ENCODE measurements around the gene TSPEAR.

Gene TSPEAR

DNA sequence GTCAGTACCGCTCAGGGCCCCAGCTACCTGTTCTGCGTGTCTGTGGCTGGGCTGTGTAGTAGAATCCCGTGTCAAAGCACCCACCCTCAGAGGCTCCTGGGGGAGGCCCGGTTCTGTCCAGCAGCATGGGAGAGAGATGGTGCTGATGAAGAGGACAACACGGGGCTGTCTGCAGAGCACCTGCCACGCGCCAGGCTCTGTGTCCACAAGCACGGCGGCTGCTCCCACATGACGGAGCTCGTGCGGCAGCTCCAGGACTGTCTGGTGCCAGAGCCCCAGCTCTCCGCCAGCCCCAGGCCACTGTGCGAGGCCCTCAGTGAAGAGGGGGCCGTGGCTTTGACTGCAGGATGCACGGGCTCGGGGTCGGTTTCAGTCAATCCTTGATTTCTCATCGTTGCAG, 42.0 kb upstream of the TSPEAR start:
- FAIRE-seq (no peak), DNase-seq (ENCODE audit: insufficient read length, low spot score) (no peak)
- no peak for TF ChIP-seq POLR2AphosphoS5 (IDR thresholded peaks at IDR 0.05; ENCODE audit: low read depth, low read length)
- TF ChIP-seq PAX5 (IDR thresholded peaks at IDR 0.05; ENCODE audit: insufficient read depth, low read length, severe bottlenecking), result no peak
- no peak for TF ChIP-seq POLR2A (IDR thresholded peaks at IDR 0.05; ENCODE audit: low read depth, low read length)
- TF ChIP-seq POU2F2 (IDR thresholded peaks at IDR 0.05; ENCODE audit: low read depth, low read length), result no peak
- TF ChIP-seq SPI1 (IDR thresholded peaks at IDR 0.05; ENCODE audit: low read depth, low read length), result no peak
- no peak for TF ChIP-seq TAF1 (IDR thresholded peaks at IDR 0.05; ENCODE audit: low read depth, low read length)

DNA sequence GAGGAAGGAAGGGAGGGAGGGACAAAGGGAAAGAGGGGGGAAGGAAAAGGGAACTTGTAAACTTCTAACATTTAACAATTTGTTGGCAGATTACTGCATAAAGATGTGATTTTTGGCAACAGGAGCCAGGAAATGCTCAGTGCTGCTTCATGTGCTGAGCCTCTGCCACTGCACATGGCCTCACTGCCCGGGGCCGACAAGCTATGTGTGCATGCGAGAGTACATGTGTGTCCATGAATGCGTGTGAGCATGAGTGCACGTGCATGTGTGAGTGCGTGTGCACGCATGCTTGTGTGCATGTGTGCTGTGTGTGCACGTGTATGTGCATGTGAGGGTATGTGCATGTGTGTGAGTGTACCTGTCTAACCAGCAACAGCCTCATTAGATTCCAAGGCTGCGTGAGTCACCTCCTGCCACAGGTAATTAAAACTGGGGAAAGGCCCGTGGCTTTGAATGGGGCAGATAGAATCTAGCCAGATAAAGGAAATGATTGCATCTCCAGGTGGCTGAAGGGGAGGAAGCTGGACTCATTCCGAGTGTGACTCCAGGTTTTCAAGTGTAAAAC, 41.4 kb upstream of the TSPEAR start:
- TF ChIP-seq POLR2A (IDR thresholded peaks at IDR 0.05; ENCODE audit: low read depth, low read length), result no peak
- no peak for TF ChIP-seq SPI1 (IDR thresholded peaks at IDR 0.05; ENCODE audit: low read depth, low read length)
- TF ChIP-seq POU2F2 (IDR thresholded peaks at IDR 0.05; ENCODE audit: low read depth, low read length), result no peak
- TF ChIP-seq POLR2AphosphoS5 (IDR thresholded peaks at IDR 0.05; ENCODE audit: low read depth, low read length), result no peak
- no peak for TF ChIP-seq PAX5 (IDR thresholded peaks at IDR 0.05; ENCODE audit: insufficient read depth, low read length, severe bottlenecking)
- DNase-seq (ENCODE audit: insufficient read length, low spot score) (no peak), FAIRE-seq (no peak)

DNA sequence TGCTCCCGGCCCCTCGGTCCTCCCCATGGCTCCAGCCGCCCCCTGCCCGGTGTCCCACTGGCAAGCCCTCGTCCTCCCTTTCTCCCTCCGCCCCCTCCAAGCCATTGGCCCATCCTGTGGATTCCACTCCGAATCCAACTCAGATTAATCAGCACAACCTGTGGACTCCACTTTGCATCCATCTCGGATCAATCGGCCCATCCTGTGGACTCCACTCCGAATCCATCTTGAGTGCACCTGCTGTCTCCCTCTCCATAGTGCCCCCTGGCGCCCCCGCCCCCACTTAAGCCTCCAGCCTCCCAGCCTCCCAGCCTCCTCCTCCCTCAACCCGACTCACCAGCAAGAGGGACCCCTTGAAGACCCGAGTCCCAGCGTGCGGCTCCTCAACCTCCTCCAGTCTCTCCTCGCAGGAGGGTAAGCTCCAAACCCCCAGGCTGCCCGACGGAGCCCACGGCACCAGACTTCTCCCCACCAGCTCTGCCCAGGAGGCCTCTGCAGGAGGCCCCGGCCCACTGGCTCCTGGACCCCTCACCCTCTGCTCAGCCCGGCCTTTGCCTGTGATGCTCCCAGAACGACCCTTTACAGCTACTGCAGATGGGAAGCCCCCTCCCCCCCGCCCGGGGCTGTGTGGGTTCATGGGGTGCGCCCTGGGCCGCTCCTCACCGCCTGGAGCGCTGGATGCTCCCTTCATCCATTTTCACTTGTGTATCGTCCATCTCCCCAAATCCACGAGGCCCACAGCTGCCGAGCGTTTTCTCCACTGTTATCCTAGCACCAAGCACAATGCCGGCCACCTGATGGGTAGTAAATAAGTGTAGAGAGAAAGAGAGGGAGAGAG, 40.6 kb upstream of the TSPEAR start:
- DNase-seq (ENCODE audit: insufficient read length, low spot score) (no peak), FAIRE-seq (no peak)
- TF ChIP-seq SPI1 (IDR thresholded peaks at IDR 0.05; ENCODE audit: low read depth, low read length) (no peak), POLR2A (IDR thresholded peaks at IDR 0.05; ENCODE audit: low read depth, low read length) (no peak), PAX5 (IDR thresholded peaks at IDR 0.05; ENCODE audit: insufficient read depth, low read length, severe bottlenecking) (no peak), POLR2AphosphoS5 (IDR thresholded peaks at IDR 0.05; ENCODE audit: low read depth, low read length) (no peak), POU2F2 (IDR thresholded peaks at IDR 0.05; ENCODE audit: low read depth, low read length) (no peak), TAF1 (IDR thresholded peaks at IDR 0.05; ENCODE audit: low read depth, low read length) (no peak)

DNA sequence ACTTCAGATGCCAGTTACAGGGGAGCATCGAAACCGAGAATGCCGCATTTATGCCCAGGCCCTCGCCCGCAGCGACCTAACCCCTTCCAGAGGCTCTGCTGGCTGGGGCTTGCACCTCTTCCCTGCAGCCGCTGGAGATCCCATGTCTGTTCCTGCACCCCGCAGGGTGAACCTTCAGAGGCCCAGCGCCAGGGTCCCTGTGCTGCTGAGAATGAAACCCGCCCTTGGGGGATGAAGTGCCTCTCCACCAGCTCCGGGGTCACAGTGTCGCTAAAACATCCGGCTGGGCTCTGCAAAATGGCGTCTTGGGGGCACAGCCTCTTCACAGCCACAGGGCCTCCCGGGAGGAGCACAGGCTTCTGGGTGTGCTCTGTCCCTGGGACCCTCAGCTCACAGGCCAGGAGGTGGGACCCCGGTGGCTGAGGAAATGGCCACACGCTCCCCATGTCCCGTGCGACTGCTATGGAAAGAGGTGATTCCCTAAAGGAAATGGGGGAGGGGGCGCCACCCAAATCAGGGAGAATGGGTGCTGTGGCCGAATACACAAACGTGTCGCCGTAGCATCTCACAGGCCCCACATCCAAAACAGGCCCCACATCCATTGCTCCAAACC, 39.9 kb upstream of the TSPEAR start:
- FAIRE-seq (no peak), DNase-seq (ENCODE audit: insufficient read length, low spot score) (no peak)
- TF ChIP-seq POLR2A (IDR thresholded peaks at IDR 0.05; ENCODE audit: low read depth, low read length), result no peak
- TF ChIP-seq TAF1 (IDR thresholded peaks at IDR 0.05; ENCODE audit: low read depth, low read length), result no peak
- no peak for TF ChIP-seq PAX5 (IDR thresholded peaks at IDR 0.05; ENCODE audit: insufficient read depth, low read length, severe bottlenecking)
- TF ChIP-seq POLR2AphosphoS5 (IDR thresholded peaks at IDR 0.05; ENCODE audit: low read depth, low read length), result no peak
- no peak for TF ChIP-seq POU2F2 (IDR thresholded peaks at IDR 0.05; ENCODE audit: low read depth, low read length)
- TF ChIP-seq SPI1 (IDR thresholded peaks at IDR 0.05; ENCODE audit: low read depth, low read length), result no peak

DNA sequence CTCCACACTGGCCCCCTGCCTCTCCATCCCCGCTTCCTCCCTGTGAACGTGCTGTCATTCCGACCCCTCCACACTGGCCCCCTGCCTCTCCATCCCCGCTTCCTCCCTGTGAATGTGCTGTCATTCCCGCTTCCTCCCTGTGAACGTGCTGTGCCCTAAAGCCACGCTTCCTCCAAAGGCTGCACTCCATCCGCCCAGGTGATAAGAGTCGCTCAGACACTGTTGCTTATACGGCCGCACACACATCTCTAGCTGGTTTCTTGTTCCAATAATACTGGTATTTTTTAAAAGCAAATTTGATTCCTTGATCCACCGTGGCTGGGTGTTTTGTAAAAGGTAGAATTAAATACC, 39.3 kb upstream of the TSPEAR start:
- DNase-seq (ENCODE audit: insufficient read length, low spot score) (no peak), FAIRE-seq (no peak)
- TF ChIP-seq TAF1 (IDR thresholded peaks at IDR 0.05; ENCODE audit: low read depth, low read length), result no peak
- TF ChIP-seq SPI1 (IDR thresholded peaks at IDR 0.05; ENCODE audit: low read depth, low read length), result no peak
- TF ChIP-seq PAX5 (IDR thresholded peaks at IDR 0.05; ENCODE audit: insufficient read depth, low read length, severe bottlenecking), result no peak
- no peak for TF ChIP-seq POU2F2 (IDR thresholded peaks at IDR 0.05; ENCODE audit: low read depth, low read length)
- TF ChIP-seq POLR2A (IDR thresholded peaks at IDR 0.05; ENCODE audit: low read depth, low read length), result no peak
- TF ChIP-seq POLR2AphosphoS5 (IDR thresholded peaks at IDR 0.05; ENCODE audit: low read depth, low read length), result no peak

DNA sequence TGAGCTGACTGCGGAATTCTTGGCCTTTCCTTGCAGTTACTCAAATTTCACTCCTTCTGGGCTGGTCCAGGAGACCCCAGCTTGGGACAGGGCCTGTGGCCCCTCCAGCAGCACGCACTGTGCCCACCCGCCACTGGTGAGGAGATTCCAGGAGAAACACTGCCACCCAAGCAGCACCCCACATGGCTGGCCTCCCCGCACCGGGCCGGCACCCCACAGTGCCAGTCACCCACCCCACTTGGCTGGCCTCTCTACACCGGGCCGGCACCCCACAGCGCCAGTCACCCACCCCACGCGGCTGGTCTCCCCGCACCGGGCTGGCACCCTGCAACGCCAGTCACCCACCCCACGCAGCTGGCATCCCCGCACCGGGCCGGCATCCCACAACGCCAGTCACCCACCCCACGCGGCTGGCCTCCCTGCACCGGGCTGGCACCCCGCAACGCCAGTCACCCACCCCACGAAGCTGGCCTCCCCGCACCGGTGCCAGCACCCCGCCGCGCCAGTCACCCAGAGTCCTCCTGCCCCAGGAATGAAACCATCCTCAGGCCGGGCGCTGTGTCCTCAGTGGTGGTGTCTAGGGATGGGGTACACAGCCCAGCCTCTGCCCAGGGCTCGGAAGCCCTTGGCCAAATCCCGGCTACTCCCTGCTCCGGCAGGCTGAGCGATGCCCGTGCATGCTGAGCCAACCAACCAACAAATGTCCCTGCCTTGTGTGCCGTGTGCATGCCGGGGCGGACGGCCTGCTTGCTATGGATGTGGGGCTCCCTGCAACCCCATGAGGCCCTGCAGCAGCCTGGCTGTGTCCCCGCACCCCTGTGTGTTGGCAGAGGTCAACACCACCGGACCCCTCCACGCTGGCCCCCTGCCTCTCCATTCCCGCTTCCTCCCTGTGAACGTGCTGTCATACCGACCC, 38.6 kb upstream of the TSPEAR start:
- TF ChIP-seq POLR2A (IDR thresholded peaks at IDR 0.05; ENCODE audit: low read depth, low read length), result no peak
- TF ChIP-seq POLR2AphosphoS5 (IDR thresholded peaks at IDR 0.05; ENCODE audit: low read depth, low read length), result no peak
- TF ChIP-seq TAF1 (IDR thresholded peaks at IDR 0.05; ENCODE audit: low read depth, low read length), result no peak
- TF ChIP-seq POU2F2 (IDR thresholded peaks at IDR 0.05; ENCODE audit: low read depth, low read length), result no peak
- no peak for TF ChIP-seq PAX5 (IDR thresholded peaks at IDR 0.05; ENCODE audit: insufficient read depth, low read length, severe bottlenecking)
- no peak for TF ChIP-seq SPI1 (IDR thresholded peaks at IDR 0.05; ENCODE audit: low read depth, low read length)
- FAIRE-seq, result no peak
- DNase-seq (ENCODE audit: insufficient read length, low spot score), result no peak

DNA sequence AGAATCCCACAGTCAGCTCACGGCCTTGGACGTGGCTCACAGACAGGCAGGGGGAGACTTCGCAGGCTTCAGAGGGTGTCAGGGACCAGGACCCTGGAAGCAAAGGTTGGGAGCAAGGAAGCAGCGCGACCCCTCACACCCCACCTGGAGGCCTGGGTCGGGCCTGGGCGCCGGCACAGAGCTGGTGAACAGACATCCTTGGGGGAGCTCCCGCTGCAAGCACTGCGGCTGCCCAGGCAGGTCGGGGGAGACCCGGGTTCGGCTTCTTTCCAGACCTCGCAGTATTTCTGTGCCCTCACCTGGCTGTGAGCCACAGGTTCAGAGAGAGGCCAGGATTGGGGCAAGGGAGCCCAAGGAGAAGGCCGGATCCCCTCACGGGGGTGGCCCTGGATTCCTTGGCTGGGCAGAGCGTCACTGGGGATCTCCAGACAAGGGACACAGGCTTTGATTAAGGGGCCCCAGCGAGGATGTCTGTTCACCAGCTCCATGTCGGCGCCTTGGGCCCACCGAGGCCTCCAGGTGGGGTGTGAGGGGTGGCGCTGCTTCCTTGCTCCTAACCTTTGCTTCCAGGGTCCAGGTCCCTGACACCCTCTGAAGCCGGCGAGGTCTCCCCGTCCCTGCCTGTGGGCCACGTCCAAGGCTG, 37.9 kb upstream of the TSPEAR start:
- FAIRE-seq (no peak), DNase-seq (ENCODE audit: insufficient read length, low spot score) (no peak)
- TF ChIP-seq SPI1 (IDR thresholded peaks at IDR 0.05; ENCODE audit: low read depth, low read length) (no peak), POLR2A (IDR thresholded peaks at IDR 0.05; ENCODE audit: low read depth, low read length) (no peak), TAF1 (IDR thresholded peaks at IDR 0.05; ENCODE audit: low read depth, low read length) (no peak), POLR2AphosphoS5 (IDR thresholded peaks at IDR 0.05; ENCODE audit: low read depth, low read length) (no peak), POU2F2 (IDR thresholded peaks at IDR 0.05; ENCODE audit: low read depth, low read length) (no peak), PAX5 (IDR thresholded peaks at IDR 0.05; ENCODE audit: insufficient read depth, low read length, severe bottlenecking) (no peak)

DNA sequence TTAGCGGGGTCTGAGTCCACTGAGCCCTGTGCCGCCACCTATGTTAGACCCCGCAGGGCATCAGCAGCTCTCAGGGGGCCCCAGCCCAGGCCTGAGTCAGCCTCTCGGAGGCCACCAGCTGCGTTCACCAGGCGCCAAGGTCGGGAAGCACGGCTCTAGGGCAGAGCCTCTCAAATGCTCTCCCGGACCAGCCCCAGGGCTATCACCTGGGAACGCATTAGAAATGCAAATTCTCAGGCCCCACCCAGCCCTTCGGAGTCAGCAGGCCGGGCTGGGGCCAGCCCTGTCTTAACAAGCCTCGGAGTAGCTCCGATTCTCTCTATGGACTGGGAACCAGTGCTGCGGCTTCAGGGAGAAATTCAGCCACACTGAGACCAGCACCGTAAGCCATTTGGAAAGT, 37.2 kb upstream of the TSPEAR start:
- TF ChIP-seq POU2F2 (IDR thresholded peaks at IDR 0.05; ENCODE audit: low read depth, low read length) (no peak), TAF1 (IDR thresholded peaks at IDR 0.05; ENCODE audit: low read depth, low read length) (no peak), SPI1 (IDR thresholded peaks at IDR 0.05; ENCODE audit: low read depth, low read length) (no peak), POLR2AphosphoS5 (IDR thresholded peaks at IDR 0.05; ENCODE audit: low read depth, low read length) (no peak), POLR2A (IDR thresholded peaks at IDR 0.05; ENCODE audit: low read depth, low read length) (no peak), PAX5 (IDR thresholded peaks at IDR 0.05; ENCODE audit: insufficient read depth, low read length, severe bottlenecking) (no peak)
- FAIRE-seq (no peak), DNase-seq (ENCODE audit: insufficient read length, low spot score) (no peak)
